Activated CD4-positive, alpha-beta T cell treated with anti-CD3 and anti-CD28 coated beads for 48 hours (primary cell): ENCODE data around the gene PDXK.

Experiments used
- DNase-seq: peaks from one replicate; pipeline ENCODE4 v3.0.0-alpha.2; 2020

Gene PDXK

GRCh38 chr21:43744725-43745124 is 25.8 kb downstream of the PDXK start:
- DNase-seq, result no peak

GRCh38 chr21:43745772-43746517 is 27.0 kb downstream of the PDXK start:
- DNase-seq, result no peak

GRCh38 chr21:43748622-43749021 is 29.7 kb downstream of the PDXK start:
- no peak for DNase-seq

GRCh38 chr21:43749651-43750262 is 30.8 kb downstream of the PDXK start:
- DNase-seq, result no peak

GRCh38 chr21:43750339-43751033 is 31.6 kb downstream of the PDXK start:
- DNase-seq, result no peak

- no peak for DNase-seq
These were observed 33.1 kb downstream of the PDXK start for GRCh38 chr21:43751955-43752591.

GRCh38 chr21:43752758-43753438 is 34.0 kb downstream of the PDXK start:
- DNase-seq, result no peak

GRCh38 chr21:43753439-43753799 is 34.5 kb downstream of the PDXK start:
- no peak for DNase-seq

- peak; percentile 13 for DNase-seq
These were observed 36.2 kb downstream of the PDXK start for GRCh38 chr21:43754948-43755781.

GRCh38 chr21:43755820-43756594 is 37.1 kb downstream of the PDXK start:
- no peak for DNase-seq

- DNase-seq, result no peak
These were observed 38.7 kb downstream of the PDXK start for GRCh38 chr21:43757601-43758000.

GRCh38 chr21:43758111-43758641 is 39.2 kb downstream of the PDXK start:
- DNase-seq, result no peak

- no peak for DNase-seq
These were observed 39.9 kb downstream of the PDXK start for GRCh38 chr21:43758811-43759210.

GRCh38 chr21:43759651-43760050 is 40.7 kb downstream of the PDXK start:
- DNase-seq, result no peak

- no peak for DNase-seq
These were observed 41.5 kb downstream of the PDXK start for GRCh38 chr21:43760391-43760958.

GRCh38 chr21:43761886-43762285 is 43.0 kb downstream of the PDXK start:
- no peak for DNase-seq

GRCh38 chr21:43762303-43763128 is 43.6 kb downstream of the PDXK start:
- no peak for DNase-seq

GRCh38 chr21:43763901-43764523 is 45.1 kb downstream of the PDXK start:
- no peak for DNase-seq
